Body of pancreas (tissue), 4 donors: ENCODE measurements around the gene PCK1. TPM values are rescaled to one million over a fixed set of nuclear protein-coding genes. Genes with fewer than 3 reads are reported as not detected.

Experiments used
- ATAC-seq: fragments of 150-250 bp; one replicate; pipeline ENCODE4 v1.9.1; 2016
- DNase-seq, 4 donors: peaks; one replicate each; pipeline ENCODE4 v3.0.0-alpha.2; 2019
- H3K27ac ChIP-seq, 4 donors: fragments of 200-600 bp; sonication (generic); 1 replicate in 3 of 4; 2 replicates in 1 of 4; pipeline versions ENCODE4 v1.5.1 to v1.6.1; 2016 to 2019; ENCODE audit warnings: mild to moderate bottlenecking in 1 of 4, mixed read lengths in 1 of 4, moderate library complexity in 1 of 4
- H3K27me3 ChIP-seq, 2 donors: fragments of 200-600 bp; sonication (generic); one replicate each; pipeline ENCODE4 v1.6.0; 2016; ENCODE audit warnings: mild to moderate bottlenecking in 1 of 2
- H3K36me3 ChIP-seq, 2 donors: fragments of 200-600 bp; sonication (generic); replicated peaks in 1 of 2; 2 replicates each; pipeline ENCODE4 v1.5.1; 2016; ENCODE audit warnings: low read depth in 2 of 2; ENCODE audit not compliant: insufficient read depth in 1 of 2
- H3K4me1 ChIP-seq: fragments of 200-600 bp; sonication (generic); one replicate; pipeline ENCODE4 v1.6.0; 2016
- H3K4me3 ChIP-seq, 2 donors: fragments of 200-600 bp; sonication (generic); 1 replicate in 1 of 2; 2 replicates in 1 of 2; pipeline ENCODE4 v1.5.1; 2016 to 2019
- H3K9me3 ChIP-seq, 3 donors: fragments of 200-600 bp; sonication (generic); 1 replicate in 2 of 3; 2 replicates in 1 of 3; pipeline ENCODE4 v1.5.1; 2016
- POLR2A ChIP-seq, 3 donors: fragments of 450-650 bp; IDR thresholded peaks; one replicate each; pipeline ENCODE4 v1.6.1; 2016; ENCODE audit warnings: antibody characterized with exemption in 3 of 3, mild to moderate bottlenecking in 2 of 3
- WGBS, 2 donors: methylation state at CpG; one replicate each; pipeline ENCODE4 v1.1.5; 2017; 5-methylcytosine and 5-hydroxymethylcytosine counted together
- intact Hi-C: fragments of 100-400 bp; cut with DNase I; formaldehyde crosslinking; loops from one replicate; pipeline ENCODE4 v1.15.1; 2023
- total RNA-seq, 2 donors: library from RNA; depleted of rRNA; stranded (reverse); fragments of >200 nt; gene quantifications; one replicate each; pipeline ENCODE4 v1.1.0, GENCODE V29; 2016
- TF ChIP-seq, protein P1 (sequence below), 7 experiments: fragments of 450-650 bp in 4 of 7; fragments of 200-600 bp in 3 of 7; sonication (generic) in 3 of 7; IDR thresholded peaks; one replicate each; pipeline ENCODE4 v1.5.1; 2016 to 2019; ENCODE audit warnings: antibody characterized with exemption in 7 of 7

PCK1 gene
- total RNA-seq, 2 donors from 2014 or later = 14.3 to 33.3 TPM

DNA sequence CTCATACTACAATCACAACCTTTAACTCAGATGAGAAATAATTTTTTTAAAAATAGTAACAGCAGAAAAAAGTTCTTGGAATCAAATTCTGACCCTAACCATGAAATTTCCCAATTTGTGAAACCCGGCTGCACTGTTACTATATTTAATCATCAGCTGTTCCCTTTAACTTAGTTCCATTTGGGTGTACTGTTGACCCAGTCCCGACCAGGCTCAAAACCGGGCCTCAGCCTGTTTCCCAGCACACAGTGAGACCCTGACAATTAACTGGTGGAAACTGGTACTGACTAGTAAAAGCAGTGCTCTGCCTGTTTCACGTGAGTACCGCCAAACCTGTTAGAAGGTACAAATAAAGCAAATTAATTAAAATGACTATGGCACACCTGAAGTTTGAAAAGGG, 43.0 kb upstream of the PCK1 start:
- 74 to 77% methylated on average over 5 of the region's 5 CpGs for WGBS, 2 donors
- Histone ChIP-seq H3K27me3 (no peaks in the 10 kb centered on the region), H3K4me1 (no peaks in the 10 kb centered on the region), H3K27ac (no peak overlapping the region), H3K36me3 (no peaks in the 10 kb centered on the region), H3K9me3 (no peaks in the 10 kb centered on the region), H3K4me3 (no peak overlapping the region)
- TF ChIP-seq, protein P1, sequence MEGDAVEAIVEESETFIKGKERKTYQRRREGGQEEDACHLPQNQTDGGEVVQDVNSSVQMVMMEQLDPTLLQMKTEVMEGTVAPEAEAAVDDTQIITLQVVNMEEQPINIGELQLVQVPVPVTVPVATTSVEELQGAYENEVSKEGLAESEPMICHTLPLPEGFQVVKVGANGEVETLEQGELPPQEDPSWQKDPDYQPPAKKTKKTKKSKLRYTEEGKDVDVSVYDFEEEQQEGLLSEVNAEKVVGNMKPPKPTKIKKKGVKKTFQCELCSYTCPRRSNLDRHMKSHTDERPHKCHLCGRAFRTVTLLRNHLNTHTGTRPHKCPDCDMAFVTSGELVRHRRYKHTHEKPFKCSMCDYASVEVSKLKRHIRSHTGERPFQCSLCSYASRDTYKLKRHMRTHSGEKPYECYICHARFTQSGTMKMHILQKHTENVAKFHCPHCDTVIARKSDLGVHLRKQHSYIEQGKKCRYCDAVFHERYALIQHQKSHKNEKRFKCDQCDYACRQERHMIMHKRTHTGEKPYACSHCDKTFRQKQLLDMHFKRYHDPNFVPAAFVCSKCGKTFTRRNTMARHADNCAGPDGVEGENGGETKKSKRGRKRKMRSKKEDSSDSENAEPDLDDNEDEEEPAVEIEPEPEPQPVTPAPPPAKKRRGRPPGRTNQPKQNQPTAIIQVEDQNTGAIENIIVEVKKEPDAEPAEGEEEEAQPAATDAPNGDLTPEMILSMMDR (IDR thresholded peaks at IDR 0.05) = no peak
- no peak for TF ChIP-seq POLR2A (IDR thresholded peaks at IDR 0.05)
- no peak for ATAC-seq
- intact Hi-C loops = loop anchor here (2.0 kb wide), 1 partner anchor 77 kb away; no protein-coding TSS in a partner anchor
- no peak for DNase-seq

DNA sequence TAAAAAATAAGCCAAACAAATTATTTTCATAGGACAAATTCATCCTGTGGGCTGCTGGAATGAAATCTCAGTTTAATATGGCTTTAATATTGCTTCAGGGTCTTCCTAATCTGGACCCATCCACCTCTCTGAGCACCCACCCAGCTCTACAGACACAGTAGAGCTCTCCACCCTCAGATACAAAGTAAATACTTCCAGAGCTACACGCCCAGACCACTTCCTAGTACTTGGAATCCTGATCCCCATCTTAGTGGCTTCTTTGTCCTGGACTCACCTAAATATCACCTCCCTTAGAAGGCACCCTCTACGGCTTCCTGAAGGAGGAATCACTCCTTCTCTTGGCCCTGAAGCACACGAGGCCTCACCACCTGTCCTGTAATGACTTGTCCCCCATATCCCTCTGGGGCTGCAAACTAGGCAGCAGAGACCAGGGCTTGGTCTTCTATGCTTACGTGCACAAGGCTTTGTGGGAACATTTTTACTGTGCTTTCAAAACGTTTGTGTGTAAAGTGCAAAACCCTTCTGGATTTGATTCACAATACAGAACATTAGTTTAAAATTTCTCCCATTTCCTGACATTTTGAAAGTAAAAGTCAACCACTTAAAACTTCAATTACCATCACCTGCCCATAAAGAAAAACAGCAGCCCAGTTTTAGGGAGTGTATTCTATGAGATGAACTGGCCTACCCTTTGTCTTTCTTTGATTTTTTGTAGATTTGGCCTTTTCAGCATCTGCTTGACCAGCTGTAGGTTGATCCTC, 38.4 kb upstream of the PCK1 start:
- no peaks in the 10 kb centered on the region for H3K4me1 ChIP-seq
- no peak for ATAC-seq
- H3K36me3 ChIP-seq = no peaks in the 10 kb centered on the region
- no peaks in the 10 kb centered on the region for H3K27me3 ChIP-seq
- H3K27ac ChIP-seq = no peak overlapping the region
- intact Hi-C loops = loop anchor here (10.0 kb wide), 1 partner anchor 682 kb away; no protein-coding TSS in a partner anchor
- no peak for DNase-seq
- TF ChIP-seq POLR2A (IDR thresholded peaks at IDR 0.05) = no peak
- TF ChIP-seq, protein P1 (IDR thresholded peaks at IDR 0.05) = no peak
- H3K9me3 ChIP-seq = no peaks in the 10 kb centered on the region
- no peak overlapping the region for H3K4me3 ChIP-seq
- 45 to 58% methylated on average over 5 of the region's 5 CpGs for WGBS, 2 donors

DNA sequence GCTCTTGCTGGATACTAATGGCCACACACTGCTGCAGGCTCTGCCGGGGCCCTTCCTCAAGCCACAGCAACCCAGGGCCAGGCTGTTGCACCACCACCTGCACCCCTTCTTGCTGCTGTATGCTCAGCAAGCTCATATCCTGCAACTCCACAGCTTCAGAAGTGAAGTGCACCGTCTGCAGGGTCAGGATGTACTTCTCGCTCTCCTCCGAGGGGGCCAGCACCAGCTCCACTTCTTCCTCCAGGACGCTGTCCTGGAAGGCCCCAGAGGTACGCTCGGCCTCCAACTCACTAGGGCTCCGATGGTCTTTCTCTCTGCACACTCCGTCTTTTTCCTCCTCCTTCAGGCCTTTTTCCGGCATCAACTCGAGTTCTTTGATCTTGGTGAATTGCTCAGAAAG, 37.1 kb upstream of the PCK1 start:
- intact Hi-C loops = loop anchor here (10.0 kb wide), 1 partner anchor 681 kb away; no protein-coding TSS in a partner anchor
- DNase-seq (no peak), ATAC-seq (no peak)
- TF ChIP-seq, protein P1 (IDR thresholded peaks at IDR 0.05) = no peak
- TF ChIP-seq POLR2A (IDR thresholded peaks at IDR 0.05) = no peak
- Histone ChIP-seq H3K4me1 (no peaks in the 10 kb centered on the region), H3K9me3 (no peaks in the 10 kb centered on the region), H3K27ac (no peak overlapping the region), H3K4me3 (no peak overlapping the region), H3K36me3 (no peaks in the 10 kb centered on the region), H3K27me3 (no peaks in the 10 kb centered on the region)
- 77 to 86% methylated on average over 11 of the region's 11 CpGs for WGBS, 2 donors

DNA sequence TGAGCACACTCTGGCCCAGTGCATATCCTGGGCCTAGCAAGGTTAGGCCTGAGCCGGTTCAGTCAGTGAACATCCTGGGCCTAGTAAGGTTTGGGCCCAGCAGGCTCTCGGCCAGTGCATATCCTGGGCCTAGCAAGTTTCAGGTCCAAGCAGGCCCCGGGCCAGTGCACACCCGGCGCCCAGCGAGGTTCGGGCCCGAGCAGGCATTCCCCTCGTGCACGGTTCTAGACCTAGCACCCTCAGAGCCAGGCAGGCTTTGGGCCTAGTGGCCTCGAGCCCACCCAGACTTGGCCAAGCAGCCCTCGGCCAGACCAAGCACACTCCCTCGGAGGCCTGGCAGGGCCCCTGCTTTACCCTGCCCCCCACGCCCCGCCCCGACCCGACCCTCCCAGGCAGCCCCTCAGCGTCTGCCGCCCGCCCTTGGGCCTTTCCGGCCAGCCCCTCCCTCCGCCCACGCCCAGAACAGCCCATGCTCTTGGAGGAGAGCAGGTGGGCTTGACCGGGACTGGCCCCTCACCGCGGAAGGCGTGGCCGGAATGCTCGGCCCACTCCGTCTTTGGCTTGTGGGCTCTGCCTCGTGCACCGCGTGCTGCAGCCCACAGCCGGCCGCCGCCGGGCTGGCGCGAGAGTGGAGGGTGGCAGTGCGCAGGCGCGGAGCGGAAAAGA, 36.3 kb upstream of the PCK1 start, which contains the start of gene CTCFL:
TSS of gene CTCFL (minus strand) at position 630 of the 666 bp plus-strand sequence. CDS start 935 bp downstream, outside the sequence.
- intact Hi-C loops = loop anchor here (10.0 kb wide), 1 partner anchor 680 kb away; no protein-coding TSS in a partner anchor
- TF ChIP-seq POLR2A (IDR thresholded peaks at IDR 0.05) = no peak
- TF ChIP-seq, protein P1 (IDR thresholded peaks at IDR 0.05) = no peak
- ATAC-seq = no peak

More for the DNA sequence above, 36.3 kb upstream of the PCK1 start, which contains the start of gene CTCFL:
- no peaks in the 10 kb centered on the region for H3K36me3 ChIP-seq
- no peaks in the 10 kb centered on the region for H3K27me3 ChIP-seq
- no peak within 1 kb of the TSS for H3K27ac ChIP-seq
- H3K4me1 ChIP-seq = no peaks in the 10 kb centered on the region
- H3K4me3 ChIP-seq = no peak within 1 kb of the TSS
- WGBS, 2 donors = 82 to 88% methylated on average over 15 to 34 of the region's 43 CpGs
- DNase-seq = no peak
- no peaks in the 10 kb centered on the region for H3K9me3 ChIP-seq
